Karpas-422 (cell line): ENCODE results near the gene DCP1A. TPM values are rescaled to one million over a fixed set of nuclear protein-coding genes. Genes with fewer than 3 reads are reported as not detected.
"Not testable (repeated sequence)": the region's sequence is repeated elsewhere in the genome, so short reads cannot be mapped to it uniquely, and the experiment has no call there.

Source experiments
- DNase-seq: peaks from one replicate; pipeline ENCODE4 v3.0.0-alpha.2; 2015
- H2AFZ ChIP-seq: fragments of 200-600 bp; sonication (generic); 2 replicates; pipeline ENCODE4 v1.6.1; 2014; ENCODE audit warnings: antibody characterized with exemption, low read length, mixed read lengths
- H3K27ac ChIP-seq: fragments of 200-600 bp; sonication (generic); 2 replicates; pipeline ENCODE4 v1.5.1; 2014; ENCODE audit warnings: mild to moderate bottlenecking, low read length, moderate library complexity
- H3K27me3 ChIP-seq: fragments of 200-600 bp; sonication (generic); 2 replicates; pipeline ENCODE4 v1.6.1; 2014; ENCODE audit warnings: low read length, mixed read lengths
- H3K36me3 ChIP-seq: fragments of 200-600 bp; sonication (generic); 2 replicates; pipeline ENCODE4 v1.6.1; 2014; ENCODE audit warnings: low read length, mixed read lengths; ENCODE audit not compliant: insufficient read depth
- H3K4me1 ChIP-seq: fragments of 200-600 bp; sonication (generic); 2 replicates; pipeline ENCODE4 v1.6.1; 2014; ENCODE audit warnings: mild to moderate bottlenecking, low read length, mixed read lengths
- H3K4me2 ChIP-seq: fragments of 200-600 bp; sonication (generic); 2 replicates; pipeline ENCODE4 v1.6.1; 2014; ENCODE audit warnings: low read length, low read depth, mild to moderate bottlenecking; ENCODE audit not compliant: poor library complexity, severe bottlenecking
- H3K4me3 ChIP-seq: fragments of 200-600 bp; sonication (generic); 2 replicates; pipeline ENCODE4 v1.5.1; 2014; ENCODE audit warnings: mild to moderate bottlenecking, antibody characterized with exemption, low read length, mixed read lengths
- H3K79me2 ChIP-seq: fragments of 200-600 bp; sonication (generic); 2 replicates; pipeline ENCODE4 v1.6.1; 2014; ENCODE audit warnings: mild to moderate bottlenecking, low read length, mixed read lengths
- H3K9ac ChIP-seq: fragments of 200-600 bp; sonication (generic); 2 replicates; pipeline ENCODE4 v1.6.0; 2014; ENCODE audit warnings: low read length
- H3K9me2 ChIP-seq: fragments of 200-600 bp; sonication (generic), shearing (Covaris generic); replicated peaks from 2 replicates; pipeline ENCODE4 v1.6.0; 2014; ENCODE audit warnings: mild to moderate bottlenecking, low read length, moderate library complexity; ENCODE audit not compliant: insufficient read depth
- H3K9me3 ChIP-seq: fragments of 300-700, 200-600 bp; sonication (generic); 2 replicates; pipeline ENCODE4 v1.6.1; 2014; ENCODE audit warnings: low read length, mixed read lengths
- H4K20me1 ChIP-seq: fragments of 200-600 bp; sonication (generic); 2 replicates; pipeline ENCODE4 v1.6.1; 2014; ENCODE audit warnings: mild to moderate bottlenecking, antibody characterized with exemption, low read length, low read depth; ENCODE audit not compliant: insufficient read depth
- total RNA-seq: library from RNA; depleted of rRNA; stranded (reverse); fragments of >200 nt; shearing (Covaris generic); gene quantifications from 2 replicates; pipeline ENCODE4 v1.2.3, GENCODE V29; 2014; ENCODE audit warnings: low replicate concordance

DCP1A gene
- total RNA-seq, 1 experiment from 2014 or later: 29.8 TPM

DNA sequence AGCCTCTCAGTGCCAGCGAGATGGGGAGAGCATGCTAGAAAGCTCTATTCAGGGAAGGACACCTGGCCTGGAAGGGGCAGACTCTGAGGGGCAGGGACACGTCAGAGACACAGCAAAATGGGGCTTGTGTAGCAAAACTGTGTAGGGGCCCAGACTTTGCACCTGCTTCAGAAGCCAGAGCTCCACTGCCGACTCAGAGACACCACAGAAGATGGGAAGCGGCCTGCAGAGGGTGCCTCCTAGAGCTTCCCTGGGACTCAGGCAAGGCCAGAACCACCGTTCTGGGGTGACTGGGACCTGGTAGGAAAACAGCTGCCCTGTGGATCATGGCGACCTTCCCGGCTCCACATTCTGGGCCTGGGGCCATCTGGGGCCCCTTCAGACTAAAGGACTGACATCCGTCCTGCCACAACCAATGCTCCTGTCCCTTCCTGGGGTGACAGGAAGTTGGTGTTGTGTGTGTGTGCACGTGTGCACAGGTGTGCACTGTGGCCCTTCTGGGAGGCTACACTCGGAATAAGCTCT, 74.1 kb downstream of the DCP1A start:
- H3K4me1 ChIP-seq: peaks cover 11% of the 10 kb centered on the region
- no peaks in the 10 kb centered on the region for H3K79me2 ChIP-seq
- H3K9ac ChIP-seq: no peak overlapping the region
- H3K27ac ChIP-seq: no peak overlapping the region
- H4K20me1 ChIP-seq: no peaks in the 10 kb centered on the region
- no peak overlapping the region for H3K4me2 ChIP-seq
- DNase-seq: no peak
- no peaks in the 10 kb centered on the region for H3K27me3 ChIP-seq
- H3K36me3 ChIP-seq: no peaks in the 10 kb centered on the region
- H3K4me3 ChIP-seq: no peak overlapping the region
- no peak overlapping the region for H2AFZ ChIP-seq
- H3K9me3 ChIP-seq: no peaks in the 10 kb centered on the region
- H3K9me2 ChIP-seq: no peaks in the 10 kb centered on the region

DNA sequence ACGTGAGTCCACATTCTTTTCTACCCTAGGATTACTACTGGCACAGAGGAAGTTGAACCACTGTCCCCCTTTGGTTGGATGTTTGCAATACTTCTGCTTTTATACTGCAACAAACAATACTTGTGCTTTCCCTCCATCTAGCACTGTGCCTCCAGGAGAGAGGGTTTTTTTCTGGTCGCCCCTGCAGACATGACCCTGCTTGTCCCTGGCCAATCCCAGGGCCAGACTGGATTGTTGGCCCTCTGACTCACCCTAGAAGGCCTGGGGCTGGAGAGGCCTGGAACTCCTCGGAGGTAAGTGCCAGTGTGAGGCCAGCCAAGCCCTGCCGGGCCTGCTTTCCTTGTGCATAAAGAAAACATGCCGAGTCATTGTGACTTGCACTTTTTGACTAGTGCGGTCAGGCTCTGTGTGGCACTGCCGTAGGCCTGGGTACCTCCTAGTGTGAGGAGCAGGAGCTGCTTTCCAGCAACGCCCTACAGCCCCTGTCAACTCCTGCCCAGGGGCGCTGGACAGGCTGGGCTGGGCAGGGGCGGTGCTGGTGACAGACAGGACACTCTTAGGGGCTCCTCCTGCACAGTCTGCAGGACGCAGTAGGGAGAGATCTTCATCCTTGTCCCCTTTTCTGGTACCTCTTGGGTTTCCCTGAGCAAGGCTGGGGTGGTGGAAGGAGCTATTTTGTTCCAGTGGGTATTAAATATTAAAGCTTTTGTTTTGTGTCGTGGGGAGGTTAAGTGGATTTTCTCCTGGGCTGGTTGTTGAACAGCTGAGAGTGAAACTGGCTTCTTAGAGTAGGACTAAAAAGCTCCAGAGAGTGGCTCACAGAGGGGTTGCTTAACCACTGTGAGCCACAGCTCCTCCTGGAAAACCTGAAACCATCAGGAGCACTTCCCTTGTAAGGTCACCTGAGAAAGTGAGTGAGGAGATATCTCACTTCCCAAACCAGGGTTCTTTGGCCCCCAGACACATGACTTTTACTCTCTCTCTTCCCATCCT, 77.2 kb downstream of the DCP1A start:
- H3K9me2 ChIP-seq: no peaks in the 10 kb centered on the region
- DNase-seq: peak; percentile 72
- no peaks in the 10 kb centered on the region for H3K9me3 ChIP-seq
- no peak overlapping the region for H3K4me3 ChIP-seq
- no peak overlapping the region for H3K27ac ChIP-seq
- no peaks in the 10 kb centered on the region for H3K36me3 ChIP-seq
- H3K4me1 ChIP-seq: peaks cover 11% of the 10 kb centered on the region
- H3K4me2 ChIP-seq: peak overlapping the region; percentile 19
- H3K79me2 ChIP-seq: no peaks in the 10 kb centered on the region
- no peaks in the 10 kb centered on the region for H3K27me3 ChIP-seq
- H3K9ac ChIP-seq: peak overlapping the region; percentile 22; the same call in 1 of the 2 replicates
- H4K20me1 ChIP-seq: no peaks in the 10 kb centered on the region
- H2AFZ ChIP-seq: peak overlapping the region; percentile 12; the same call in 1 of the 2 replicates

DNA sequence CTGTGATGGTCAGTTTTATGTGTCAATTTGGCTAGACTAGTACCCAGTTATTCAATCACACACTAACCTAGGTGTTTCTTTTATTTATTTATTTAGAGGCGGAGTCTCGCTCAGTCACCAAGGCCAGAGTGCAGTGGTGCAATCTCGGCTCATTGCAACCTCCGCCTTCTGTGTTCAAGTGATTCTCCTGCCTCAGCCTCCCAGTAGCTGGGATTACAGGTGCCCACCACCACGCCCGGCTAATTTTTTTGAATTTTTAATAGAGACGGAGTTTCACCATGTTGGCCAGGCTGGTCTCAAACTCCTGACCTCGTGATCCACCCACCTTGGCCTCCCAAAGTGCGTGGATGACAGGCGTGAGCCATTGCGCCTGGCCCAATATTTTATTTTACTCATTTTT, 78.2 kb downstream of the DCP1A start:
- not testable (repeated sequence) for DNase-seq, H3K9me2 ChIP-seq, H3K4me2 ChIP-seq, H3K4me3 ChIP-seq, H3K9ac ChIP-seq, H3K36me3 ChIP-seq, H4K20me1 ChIP-seq, H3K27ac ChIP-seq, H2AFZ ChIP-seq, H3K9me3 ChIP-seq, H3K27me3 ChIP-seq, H3K79me2 ChIP-seq
- H3K4me1 ChIP-seq: peaks cover 11% of the 10 kb centered on the region

DNA sequence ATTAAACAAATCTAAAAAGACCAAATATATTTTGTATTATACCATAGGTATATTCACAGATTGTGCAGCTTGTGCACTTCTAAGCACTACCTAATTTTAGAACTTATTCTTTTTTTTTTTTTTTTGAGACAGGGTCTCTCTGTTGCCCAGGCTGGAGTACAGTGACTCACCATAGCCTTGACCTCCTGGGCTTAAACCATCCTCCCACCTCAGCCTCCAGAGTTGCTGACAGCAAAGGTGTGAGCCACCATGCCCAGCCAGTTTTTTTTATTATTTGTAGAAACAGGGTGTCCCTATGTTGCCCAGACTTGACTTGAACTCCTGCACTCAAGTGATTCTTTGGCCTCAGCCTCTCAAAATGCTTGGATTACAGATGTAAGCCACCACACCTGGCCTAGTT, 79.6 kb downstream of the DCP1A start:
- no peaks in the 10 kb centered on the region for H3K79me2 ChIP-seq
- no peaks in the 10 kb centered on the region for H4K20me1 ChIP-seq
- H2AFZ ChIP-seq: no peak overlapping the region
- H3K9ac ChIP-seq: no peak overlapping the region
- no peak overlapping the region for H3K27ac ChIP-seq
- H3K4me3 ChIP-seq: no peak overlapping the region
- H3K4me1 ChIP-seq: peaks cover 11% of the 10 kb centered on the region
- H3K9me3 ChIP-seq: no peaks in the 10 kb centered on the region
- H3K36me3 ChIP-seq: no peaks in the 10 kb centered on the region
- H3K27me3 ChIP-seq: no peaks in the 10 kb centered on the region
- no peak overlapping the region for H3K4me2 ChIP-seq
- DNase-seq: no peak
- H3K9me2 ChIP-seq: no peaks in the 10 kb centered on the region

DNA sequence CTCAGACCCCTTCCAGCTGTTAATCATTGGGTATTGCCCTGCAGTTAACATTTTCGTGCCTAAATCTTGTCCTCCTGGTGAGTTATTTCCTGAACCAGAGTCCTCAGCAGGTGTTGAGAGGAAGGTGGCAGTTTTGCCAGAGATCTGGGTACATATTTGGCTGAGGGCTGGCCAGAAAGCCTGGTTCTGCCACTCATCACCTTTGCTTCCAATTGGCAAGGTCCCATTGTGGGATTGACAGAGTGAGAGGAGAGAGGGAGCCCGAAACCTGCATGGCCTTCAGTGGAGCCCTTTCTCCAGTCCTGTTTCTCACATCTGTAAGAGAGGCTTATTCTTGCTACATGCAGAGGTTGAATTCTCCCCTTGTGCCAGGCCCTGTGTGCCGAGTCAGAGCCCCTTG, 82.6 kb downstream of the DCP1A start:
- Histone ChIP-seq H4K20me1 (no peaks in the 10 kb centered on the region), H3K4me2 (no peak overlapping the region), H3K9me3 (no peaks in the 10 kb centered on the region), H3K9me2 (no peaks in the 10 kb centered on the region), H3K27me3 (no peaks in the 10 kb centered on the region), H2AFZ (peak overlapping the region; percentile 67; the same call in 1 of the 2 replicates), H3K9ac (no peak overlapping the region), H3K4me3 (no peak overlapping the region), H3K27ac (no peak overlapping the region), H3K4me1 (peaks cover 2% of the 10 kb centered on the region), H3K36me3 (no peaks in the 10 kb centered on the region), H3K79me2 (no peaks in the 10 kb centered on the region)
- no peak for DNase-seq

DNA sequence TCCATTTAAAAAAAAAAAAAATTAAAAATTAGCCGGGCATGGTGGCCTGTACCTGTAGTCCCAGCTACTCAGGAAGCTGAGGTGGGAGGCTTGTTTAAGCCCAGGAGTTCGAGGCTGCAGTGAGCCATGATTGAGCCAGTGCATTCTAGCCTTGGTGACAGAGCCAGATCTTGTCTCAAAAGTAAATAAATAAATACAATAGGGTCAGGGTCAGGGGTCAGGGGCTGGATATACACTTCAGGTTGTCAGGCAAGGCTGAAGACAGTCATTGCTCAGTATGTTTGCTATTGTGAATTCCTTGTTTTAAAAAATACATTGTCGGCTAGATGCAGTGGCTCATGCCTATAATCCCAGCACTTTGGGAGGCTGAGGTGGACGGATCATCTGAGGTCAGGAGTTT, 83.4 kb downstream of the DCP1A start:
- Histone ChIP-seq H3K4me1 (no peaks in the 10 kb centered on the region), H3K79me2 (no peaks in the 10 kb centered on the region), H3K9ac (no peak overlapping the region)

DNA sequence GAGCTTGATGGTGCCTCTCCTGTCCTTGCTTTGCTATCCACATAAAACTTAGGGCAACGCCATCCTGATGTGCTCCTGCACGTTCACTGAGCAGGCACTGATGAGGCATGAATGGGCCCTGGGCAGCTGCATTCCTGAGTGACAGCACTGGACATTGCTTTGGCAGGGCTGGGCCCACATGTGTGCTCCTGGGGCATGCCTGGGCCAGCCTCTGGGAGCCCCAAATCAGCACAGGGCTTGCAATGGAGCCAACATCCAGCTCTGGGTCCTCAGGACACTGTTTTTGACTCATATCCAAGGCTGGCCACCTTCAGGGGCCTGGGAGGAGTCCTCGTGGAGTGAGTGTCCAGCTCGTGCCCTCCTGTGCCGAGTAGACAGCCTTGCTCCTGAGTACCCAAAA, 85.6 kb downstream of the DCP1A start:
- H3K27me3 ChIP-seq: no peaks in the 10 kb centered on the region
- H2AFZ ChIP-seq: no peak overlapping the region
- no peak for DNase-seq
- H3K27ac ChIP-seq: no peak overlapping the region
- H3K9me2 ChIP-seq: no peaks in the 10 kb centered on the region
- no peaks in the 10 kb centered on the region for H3K79me2 ChIP-seq
- no peaks in the 10 kb centered on the region for H3K4me1 ChIP-seq
- H4K20me1 ChIP-seq: no peaks in the 10 kb centered on the region
- H3K9me3 ChIP-seq: no peaks in the 10 kb centered on the region
- H3K4me3 ChIP-seq: no peak overlapping the region
- no peak overlapping the region for H3K9ac ChIP-seq
- no peak overlapping the region for H3K4me2 ChIP-seq
- no peaks in the 10 kb centered on the region for H3K36me3 ChIP-seq

More for the DNA sequence above, 83.4 kb downstream of the DCP1A start:
- Histone ChIP-seq H3K4me2 (no peak overlapping the region), H3K9me3 (no peaks in the 10 kb centered on the region), H3K9me2 (no peaks in the 10 kb centered on the region), H3K4me3 (no peak overlapping the region), H3K36me3 (no peaks in the 10 kb centered on the region), H2AFZ (no peak overlapping the region), H3K27ac (no peak overlapping the region), H4K20me1 (no peaks in the 10 kb centered on the region), H3K27me3 (no peaks in the 10 kb centered on the region)
- DNase-seq: no peak

DNA sequence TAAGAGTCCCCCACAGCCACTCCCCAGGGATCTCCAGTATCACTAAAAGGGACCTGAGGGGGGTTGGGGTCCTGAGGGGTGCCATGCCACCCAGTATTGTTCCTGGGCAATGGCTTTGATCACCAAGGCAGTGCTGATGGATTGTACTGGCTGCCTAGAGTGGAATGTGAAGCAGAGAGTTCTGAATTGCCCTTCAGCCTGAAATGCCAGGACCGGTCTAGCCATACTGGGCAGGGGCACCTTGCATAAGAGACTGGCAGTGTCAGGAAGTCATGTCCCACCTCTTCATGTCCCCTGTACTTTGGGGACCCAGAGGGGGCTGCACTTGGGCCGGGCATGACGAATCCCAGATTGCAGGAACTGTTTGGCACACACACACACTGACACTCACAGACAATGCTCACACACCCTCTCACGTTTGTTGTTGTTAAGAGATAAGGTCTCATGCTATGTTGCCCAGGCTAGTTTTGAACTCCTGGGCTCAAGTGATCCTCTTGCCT, 87.0 kb downstream of the DCP1A start:
- no peak overlapping the region for H3K4me2 ChIP-seq

More for the DNA sequence above, 87.0 kb downstream of the DCP1A start:
- Histone ChIP-seq H3K9me2 (no peaks in the 10 kb centered on the region), H3K79me2 (peaks cover 5% of the 10 kb centered on the region), H3K9me3 (no peaks in the 10 kb centered on the region), H3K27me3 (no peaks in the 10 kb centered on the region), H3K4me3 (no peak overlapping the region), H3K4me1 (no peaks in the 10 kb centered on the region), H2AFZ (no peak overlapping the region), H3K9ac (no peak overlapping the region), H3K27ac (no peak overlapping the region), H4K20me1 (peaks cover under 1% of the 10 kb centered on the region; the same call in 1 of the 2 replicates), H3K36me3 (no peaks in the 10 kb centered on the region)
- no peak for DNase-seq
